Neuronal stem cell (in vitro differentiated cells): ENCODE measurements around the gene METTL3.
A peak's percentile ranks its signal among the peaks of the same experiment; 100 is the strongest.

Experiments used
- DNase-seq: peaks from one replicate; pipeline ENCODE4 v3.0.0-alpha.2; 2013; ENCODE audit warnings: low spot score
- H2AFZ ChIP-seq: one replicate; pipeline ENCODE4 v1.6.1; 2013; ENCODE audit warnings: mild to moderate bottlenecking, low read length, inconsistent platforms
- H2AK5ac ChIP-seq: 2 replicates; pipeline ENCODE4 v1.6.1; 2013; ENCODE audit warnings: low read depth, mild to moderate bottlenecking, inconsistent platforms, low read length, moderate library complexity, mixed read lengths
- H2BK120ac ChIP-seq: 2 replicates; pipeline ENCODE4 v1.6.1; 2013; ENCODE audit warnings: low read depth, mild to moderate bottlenecking, inconsistent platforms, low read length, moderate library complexity, mixed read lengths
- H2BK12ac ChIP-seq: one replicate; pipeline ENCODE4 v1.6.1; 2013; ENCODE audit warnings: low read length, inconsistent platforms
- H2BK15ac ChIP-seq: 2 replicates; pipeline ENCODE4 v1.6.1; 2013; ENCODE audit warnings: mild to moderate bottlenecking, low read length, inconsistent platforms, mixed read lengths
- H2BK5ac ChIP-seq: one replicate; pipeline ENCODE4 v1.6.1; 2013; ENCODE audit warnings: inconsistent platforms, mild to moderate bottlenecking, low read length, moderate library complexity
- H3K14ac ChIP-seq: one replicate; pipeline ENCODE4 v1.6.1; 2013; ENCODE audit warnings: low read length, inconsistent platforms
- H3K18ac ChIP-seq: 2 replicates; pipeline ENCODE4 v1.6.1; 2013; ENCODE audit warnings: low read length, inconsistent platforms
- H3K23ac ChIP-seq: 2 replicates; pipeline ENCODE4 v1.6.1; 2013; ENCODE audit warnings: low read depth, mild to moderate bottlenecking, mixed read lengths, low read length, inconsistent platforms; ENCODE audit not compliant: poor library complexity
- H3K27ac ChIP-seq: replicated peaks from 3 replicates; pipeline ENCODE4 v1.5.1; 2013; ENCODE audit warnings: low read length, inconsistent platforms
- H3K27me3 ChIP-seq, 3 experiments: 2 replicates each; pipeline ENCODE4 v1.6.1; 2013; ENCODE audit warnings: low read length in 3 of 3, mild to moderate bottlenecking in 2 of 3, inconsistent platforms in 1 of 3, low read depth in 1 of 3, mixed read lengths in 1 of 3, moderate library complexity in 1 of 3; ENCODE audit not compliant: control insufficient read depth in 3 of 3, insufficient read depth in 3 of 3
- H3K36me3 ChIP-seq, 2 donors: replicated peaks in 1 of 2; 2 replicates each; pipeline ENCODE4 v1.6.1; 2013; ENCODE audit warnings: low read length in 2 of 2; ENCODE audit not compliant: control insufficient read depth in 2 of 2, insufficient read depth in 2 of 2
- H3K4ac ChIP-seq: 2 replicates; pipeline ENCODE4 v1.6.1; 2013; ENCODE audit warnings: inconsistent platforms, mild to moderate bottlenecking, low read length, moderate library complexity
- H3K4me1 ChIP-seq, 2 donors: 1 replicate in 1 of 2; 2 replicates in 1 of 2; pipeline ENCODE4 v1.6.1; 2013; ENCODE audit warnings: low read length in 2 of 2, low read depth in 1 of 2; ENCODE audit not compliant: control insufficient read depth in 2 of 2, insufficient read depth in 1 of 2
- H3K4me2 ChIP-seq: one replicate; pipeline ENCODE4 v1.6.1; 2013; ENCODE audit warnings: mild to moderate bottlenecking, low read length, inconsistent platforms; ENCODE audit not compliant: insufficient read depth, poor library complexity, severe bottlenecking
- H3K4me3 ChIP-seq, 2 donors: 2 replicates each; pipeline ENCODE4 v1.5.1; 2013; ENCODE audit warnings: low read length in 2 of 2, mild to moderate bottlenecking in 2 of 2, inconsistent platforms in 1 of 2, moderate library complexity in 1 of 2
- H3K79me1 ChIP-seq: one replicate; pipeline ENCODE4 v1.6.1; 2013; ENCODE audit warnings: low read depth, mild to moderate bottlenecking, inconsistent platforms, low read length, moderate library complexity
- H3K9ac ChIP-seq: one replicate; pipeline ENCODE4 v1.6.1; 2013; ENCODE audit warnings: mild to moderate bottlenecking, low read depth, low read length, inconsistent platforms; ENCODE audit not compliant: poor library complexity
- H3K9me3 ChIP-seq, 2 donors: replicated peaks in 1 of 2; 2 replicates each; pipeline versions ENCODE3 to v1.6.1; 2013; ENCODE audit warnings: low read length in 2 of 2, mild to moderate bottlenecking in 2 of 2, inconsistent platforms in 1 of 2, low read depth in 1 of 2, mixed read lengths in 1 of 2, moderate library complexity in 1 of 2; ENCODE audit not compliant: control insufficient read depth in 2 of 2, insufficient read depth in 1 of 2
- H4K8ac ChIP-seq: one replicate; pipeline ENCODE4 v1.6.1; 2013; ENCODE audit warnings: low read depth, mild to moderate bottlenecking, inconsistent platforms, low read length, moderate library complexity
- H4K91ac ChIP-seq: one replicate; pipeline ENCODE4 v1.6.1; 2013; ENCODE audit warnings: low read length, low read depth, mild to moderate bottlenecking, inconsistent platforms; ENCODE audit not compliant: poor library complexity
- WGBS, 2 donors: extraction: QIAGEN DNeasy Blood & Tissue Kit; methylation state at CpG; one replicate each; pipeline ENCODE4 v1.1.7; 2013; ENCODE audit warnings: missing lambda C conversion rate in 2 of 2, mixed read lengths in 1 of 2; ENCODE audit not compliant: insufficient read length in 2 of 2, insufficient replicate concordance in 1 of 2; ENCODE audit errors: extremely low coverage in 2 of 2; 5-methylcytosine and 5-hydroxymethylcytosine counted together

METTL3 gene

GRCh38 chr14:21543521-21543960 is 32.4 kb upstream of the METTL3 start:
- Histone ChIP-seq H2BK120ac (no peak overlapping the region), H3K27me3 (no peaks in the 10 kb centered on the region), H3K4me3 (peak overlapping the region in 1 of 2 donors; percentile 33), H2BK5ac (no peak overlapping the region), H3K4ac (no peak overlapping the region), H3K9me3 (peaks cover 0 to 4% of the 10 kb centered on the region in 2 donors), H3K23ac (no peak overlapping the region), H4K91ac (no peak overlapping the region), H3K9ac (no peak overlapping the region), H4K8ac (no peak overlapping the region), H2BK12ac (no peak overlapping the region), H3K14ac (no peak overlapping the region), H2AFZ (peak overlapping the region; percentile 68), H3K27ac (peak overlapping the region; percentile 65), H3K36me3 (no peaks in the 10 kb centered on the region), H3K79me1 (peaks cover 1% of the 10 kb centered on the region), H2AK5ac (no peak overlapping the region), H2BK15ac (no peak overlapping the region), H3K18ac (no peak overlapping the region), H3K4me2 (peak overlapping the region; percentile 45), H3K4me1 (peaks cover 11 to 22% of the 10 kb centered on the region in 2 donors)
- WGBS, 2 donors, result no CpG with 5 or more reads among the region's 7 CpGs
- DNase-seq, result no peak

DNA sequence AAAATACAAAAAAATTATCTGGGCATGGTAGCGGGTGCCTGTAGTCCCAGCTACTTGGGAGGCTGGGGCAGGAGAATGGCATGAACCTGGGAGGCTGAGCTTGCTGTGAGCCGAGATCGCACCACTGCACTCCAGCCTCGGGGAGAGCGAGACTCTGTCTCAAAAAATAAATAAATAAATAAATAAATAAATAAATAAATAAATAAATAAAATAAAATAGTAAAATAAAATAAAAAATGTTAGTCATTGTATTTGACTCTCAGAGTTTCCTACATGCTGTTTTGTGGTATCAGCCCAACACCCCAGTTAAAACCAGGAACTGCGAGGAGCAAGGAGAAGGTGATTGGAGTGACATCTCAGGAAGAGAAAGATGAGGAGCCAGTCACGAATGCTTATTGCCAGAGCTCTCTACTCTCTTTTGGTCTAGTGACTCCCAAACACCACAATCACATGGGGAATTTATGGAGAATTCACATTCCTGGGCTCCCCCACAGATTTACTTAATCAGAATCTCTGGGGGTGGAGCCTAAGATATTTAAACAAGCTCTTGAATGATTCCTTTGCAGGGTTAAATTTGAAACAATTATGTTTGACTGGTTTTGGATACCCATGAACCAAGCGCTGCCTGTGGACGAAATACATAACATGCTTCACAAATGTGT is 30.4 kb upstream of the METTL3 start:
- no peak overlapping the region for H3K4ac ChIP-seq
- H3K4me2 ChIP-seq, result no peak overlapping the region
- no peaks in the 10 kb centered on the region for H3K79me1 ChIP-seq
- no peak overlapping the region for H2AFZ ChIP-seq
- H2BK5ac ChIP-seq, result peak overlapping the region; percentile 11
- peaks cover 19 to 33% of the 10 kb centered on the region in 2 donors for H3K4me1 ChIP-seq
- peak overlapping the region; percentile 86 for H2BK15ac ChIP-seq
- no peak overlapping the region for H2AK5ac ChIP-seq
- H3K14ac ChIP-seq, result no peak overlapping the region
- H3K36me3 ChIP-seq, result no peaks in the 10 kb centered on the region
- no peak overlapping the region for H2BK120ac ChIP-seq
- no peak for DNase-seq
- H3K4me3 ChIP-seq, result no peak overlapping the region
- H3K23ac ChIP-seq, result no peak overlapping the region
- peak overlapping the region; percentile 58 for H2BK12ac ChIP-seq
- no peaks in the 10 kb centered on the region for H3K9me3 ChIP-seq
- no peak overlapping the region for H3K9ac ChIP-seq
- H3K27ac ChIP-seq, result peak overlapping the region; percentile 53
- no peak overlapping the region for H4K8ac ChIP-seq
- H3K27me3 ChIP-seq, result no peaks in the 10 kb centered on the region
- WGBS, 2 donors, result no CpG with 5 or more reads among the region's 9 CpGs
- no peak overlapping the region for H3K18ac ChIP-seq
- no peak overlapping the region for H4K91ac ChIP-seq

- no peaks in the 10 kb centered on the region for H3K9me3 ChIP-seq
- H3K36me3 ChIP-seq, result no peaks in the 10 kb centered on the region
- H2BK120ac ChIP-seq, result no peak overlapping the region
- H3K27me3 ChIP-seq, result no peaks in the 10 kb centered on the region
- H3K79me1 ChIP-seq, result no peaks in the 10 kb centered on the region
- H4K91ac ChIP-seq, result no peak overlapping the region
- H2AK5ac ChIP-seq, result no peak overlapping the region
- H3K4me3 ChIP-seq, result no peak overlapping the region
- H3K27ac ChIP-seq, result peak overlapping the region; percentile 100
- no peak overlapping the region for H2BK5ac ChIP-seq
- H3K4ac ChIP-seq, result no peak overlapping the region
- H3K9ac ChIP-seq, result no peak overlapping the region
- H3K14ac ChIP-seq, result no peak overlapping the region
- no peak overlapping the region for H2AFZ ChIP-seq
- no peak overlapping the region for H2BK12ac ChIP-seq
- H3K4me1 ChIP-seq, result peaks cover 19 to 39% of the 10 kb centered on the region in 2 donors
- peak; percentile 90 for DNase-seq
- H4K8ac ChIP-seq, result no peak overlapping the region
- WGBS, 2 donors, result no CpG with 5 or more reads among the region's 3 CpGs
- H2BK15ac ChIP-seq, result no peak overlapping the region
- H3K18ac ChIP-seq, result no peak overlapping the region
- peak overlapping the region; percentile 32 for H3K4me2 ChIP-seq
- H3K23ac ChIP-seq, result no peak overlapping the region
These were observed 28.2 kb upstream of the METTL3 start for GRCh38 chr14:21539189-21539940.

GRCh38 chr14:21537090-21537424 is 25.9 kb upstream of the METTL3 start:
- peak overlapping the region; percentile 38 for H3K4me2 ChIP-seq
- peaks cover 0 to 9% of the 10 kb centered on the region in 2 donors for H3K36me3 ChIP-seq
- no peak overlapping the region for H4K91ac ChIP-seq
- H3K9me3 ChIP-seq, result no peaks in the 10 kb centered on the region
- H3K27ac ChIP-seq, result peak overlapping the region; percentile 100
- DNase-seq, result peak; percentile 80
- H2BK120ac ChIP-seq, result no peak overlapping the region
- H2BK12ac ChIP-seq, result no peak overlapping the region
- H3K79me1 ChIP-seq, result no peaks in the 10 kb centered on the region
- no peak overlapping the region for H3K14ac ChIP-seq
- H2AK5ac ChIP-seq, result no peak overlapping the region
- H3K18ac ChIP-seq, result no peak overlapping the region
- no peaks in the 10 kb centered on the region for H3K27me3 ChIP-seq
- H3K9ac ChIP-seq, result no peak overlapping the region
- no peak overlapping the region for H3K4ac ChIP-seq
- H2BK5ac ChIP-seq, result peak overlapping the region; percentile 97
- H3K23ac ChIP-seq, result no peak overlapping the region
- peaks cover 16 to 41% of the 10 kb centered on the region in 2 donors for H3K4me1 ChIP-seq
- H3K4me3 ChIP-seq, result peak overlapping the region; percentile 68 to 89
- no CpG with 5 or more reads among the region's 3 CpGs for WGBS, 2 donors
- no peak overlapping the region for H2BK15ac ChIP-seq
- no peak overlapping the region for H4K8ac ChIP-seq
- H2AFZ ChIP-seq, result peak overlapping the region; percentile 47
